ENCODE data around the gene ADAMTSL3. TPM values are rescaled to one million over a fixed set of nuclear protein-coding genes. Genes with fewer than 3 reads are reported as not detected.

The ADAMTSL3 gene
- total and polyA plus RNA-seq, 2 donors (not counting 1 experiment from before 2014, with no cell fraction given), result 0.01 TPM; not detected in 1

GRCh38 chr15:83955806-83956265 lies 301.9 kb downstream of the ADAMTSL3 start:
- Histone ChIP-seq H3K27me3 (replicated peaks in 1 of 4; ENCODE audit: control extremely low read depth in 1 of 4, control insufficient read depth in 3 of 4, insufficient read depth in 4 of 4, low read length in 3 of 4) (no peaks in the 10 kb centered on the region), H2AFZ (ENCODE audit: insufficient read depth, low read depth, low read length, poor library complexity, severe bottlenecking) (no peak overlapping the region), H3K4me3 (ENCODE audit: control extremely low read depth in 1 of 5, extremely low read depth in 1 of 5, insufficient read depth in 1 of 5, low read depth in 2 of 5, low read length in 4 of 5) (no peak overlapping the region), H3K79me2 (ENCODE audit: control insufficient read depth, insufficient read depth, low read length) (no peaks in the 10 kb centered on the region), H3K36me3 (replicated peaks in 1 of 2; ENCODE audit: control extremely low read depth in 1 of 2, control insufficient read depth in 1 of 2, extremely low read depth in 1 of 2, insufficient read depth in 2 of 2, low read length in 1 of 2) (no peaks in the 10 kb centered on the region), H3K9ac (ENCODE audit: low read length) (no peak overlapping the region), H3K27ac (ENCODE audit: low read length in 2 of 2) (no peak overlapping the region), H3K4me2 (replicated peaks; ENCODE audit: low read depth, low read length, poor library complexity, severe bottlenecking) (no peak overlapping the region), H4K20me1 (ENCODE audit: control insufficient read depth, insufficient read depth, low read length, poor library complexity, severe bottlenecking) (no peaks in the 10 kb centered on the region), H3K9me3 (ENCODE audit: control extremely low read depth in 1 of 3, control insufficient read depth in 2 of 3, insufficient read depth in 1 of 3, low read length in 2 of 3) (no peaks in the 10 kb centered on the region), H3K4me1 (ENCODE audit: control insufficient read depth in 2 of 2, insufficient read depth in 2 of 2, low read length in 2 of 2) (peaks cover 0 to 9% of the 10 kb centered on the region in 2 donors)
- Mint-ChIP-seq H3K27me3 (peaks cover 4% of the 10 kb centered on the region), H3K4me1 (peaks cover 9% of the 10 kb centered on the region), H3K4me3 (no peak overlapping the region), H3K27ac (no peak overlapping the region), H3K9me3 (ENCODE audit: insufficient read depth) (peaks cover 5% of the 10 kb centered on the region)
- DNase-seq (peak; percentile 47), ATAC-seq (ENCODE audit: low read depth) (peak; percentile 56)
- TF ChIP-seq CTCF (IDR thresholded peaks at IDR 0.05) (no peak), EZH2 (IDR thresholded peaks at IDR 0.05; ENCODE audit: borderline replicate concordance, insufficient read depth, low read depth, low read length, poor library complexity, severe bottlenecking) (no peak)
- intact Hi-C loops (cut with micrococcal nuclease), result no loop called here
- WGBS (ENCODE audit: insufficient coverage), result 29% methylated on average over 1 of the region's 1 CpG
- ChIA-PET POLR2A (no interaction called here), CTCF (interaction anchor here (0.8 kb wide), 1 partner anchor 18 kb away, joined by 3 read pairs; no protein-coding TSS in a partner anchor)

DNA sequence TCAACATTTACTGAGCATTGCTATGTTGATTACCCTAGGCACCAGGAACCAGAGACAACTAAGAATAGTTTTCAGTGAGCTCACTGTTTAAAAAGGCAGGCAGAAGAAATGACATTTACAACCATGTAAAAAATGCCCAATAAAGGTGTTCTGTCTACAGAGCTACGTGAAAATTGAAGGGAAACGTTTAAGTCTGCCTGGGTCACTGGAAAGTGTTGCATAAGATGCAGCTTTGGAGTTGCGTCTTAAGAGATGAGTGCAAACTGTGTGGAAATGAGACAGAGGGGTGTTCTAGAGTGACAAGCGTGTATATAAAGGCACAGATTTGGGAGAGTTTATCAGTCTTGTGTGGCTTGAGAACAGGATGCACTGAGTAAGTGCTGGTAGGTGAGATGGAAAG lies 303.0 kb downstream of the ADAMTSL3 start:
- no peak overlapping the region for H2AFZ ChIP-seq (ENCODE audit: insufficient read depth, low read depth, low read length, poor library complexity, severe bottlenecking)
- no peaks in the 10 kb centered on the region for H3K9me3 ChIP-seq (ENCODE audit: control extremely low read depth in 1 of 3, control insufficient read depth in 2 of 3, insufficient read depth in 1 of 3, low read length in 2 of 3)
- CTCF ChIA-PET, result no interaction called here
- WGBS (ENCODE audit: insufficient coverage), result 87% methylated on average over 4 of the region's 4 CpGs
- no peak for ATAC-seq (ENCODE audit: low read depth)
- no peak overlapping the region for H3K27ac Mint-ChIP-seq
- no peak for DNase-seq
- intact Hi-C loops (cut with micrococcal nuclease), result no loop called here
- H3K27me3 Mint-ChIP-seq, result no peaks in the 10 kb centered on the region
- no peaks in the 10 kb centered on the region for H3K36me3 ChIP-seq (replicated peaks in 1 of 2; ENCODE audit: control extremely low read depth in 1 of 2, control insufficient read depth in 1 of 2, extremely low read depth in 1 of 2, insufficient read depth in 2 of 2, low read length in 1 of 2)
- no peak overlapping the region for H3K4me3 Mint-ChIP-seq
- H3K27ac ChIP-seq (ENCODE audit: low read length in 2 of 2), result no peak overlapping the region
- no peak overlapping the region for H3K4me2 ChIP-seq (replicated peaks; ENCODE audit: low read depth, low read length, poor library complexity, severe bottlenecking)
- peaks cover 0 to 9% of the 10 kb centered on the region in 2 donors for H3K4me1 ChIP-seq (ENCODE audit: control insufficient read depth in 2 of 2, insufficient read depth in 2 of 2, low read length in 2 of 2)
- TF ChIP-seq EZH2 (IDR thresholded peaks at IDR 0.05; ENCODE audit: borderline replicate concordance, insufficient read depth, low read depth, low read length, poor library complexity, severe bottlenecking) (no peak), CTCF (IDR thresholded peaks at IDR 0.05) (no peak)
- H4K20me1 ChIP-seq (ENCODE audit: control insufficient read depth, insufficient read depth, low read length, poor library complexity, severe bottlenecking), result no peaks in the 10 kb centered on the region
- H3K9me3 Mint-ChIP-seq (ENCODE audit: insufficient read depth), result peaks cover 2% of the 10 kb centered on the region
- H3K9ac ChIP-seq (ENCODE audit: low read length), result no peak overlapping the region
- no peaks in the 10 kb centered on the region for H3K27me3 ChIP-seq (replicated peaks in 1 of 4; ENCODE audit: control extremely low read depth in 1 of 4, control insufficient read depth in 3 of 4, insufficient read depth in 4 of 4, low read length in 3 of 4)
- no peaks in the 10 kb centered on the region for H3K79me2 ChIP-seq (ENCODE audit: control insufficient read depth, insufficient read depth, low read length)
- peaks cover 9% of the 10 kb centered on the region for H3K4me1 Mint-ChIP-seq
- POLR2A ChIA-PET, result no interaction called here
- H3K4me3 ChIP-seq (ENCODE audit: control extremely low read depth in 1 of 5, extremely low read depth in 1 of 5, insufficient read depth in 1 of 5, low read depth in 2 of 5, low read length in 4 of 5), result no peak overlapping the region
